Neural cell (in vitro differentiated cells): ENCODE data around the gene GNG4.

Source experiments
- CTCF ChIP-seq: fragments of 450-650 bp; IDR thresholded peaks from 2 replicates; pipeline ENCODE4 v1.5.1; 2014; ENCODE audit warnings: antibody characterized with exemption, mild to moderate bottlenecking, moderate library complexity; ENCODE audit not compliant: poor library complexity, severe bottlenecking
- POLR2AphosphoS5 ChIP-seq: IDR thresholded peaks from 2 replicates; pipeline ENCODE4 v1.6.1; 2012

- TF ChIP-seq POLR2AphosphoS5: no peak
- no peak for TF ChIP-seq CTCF
These were observed 36.0 kb downstream of the GNG4 start for GRCh38 chr1:235613602-235614001.
